ENCODE measurements around the gene DDX11.
"Not testable (repeated sequence)": the region's sequence is repeated elsewhere in the genome, so short reads cannot be mapped to it uniquely, and the experiment has no call there.

The DDX11 gene

DNA sequence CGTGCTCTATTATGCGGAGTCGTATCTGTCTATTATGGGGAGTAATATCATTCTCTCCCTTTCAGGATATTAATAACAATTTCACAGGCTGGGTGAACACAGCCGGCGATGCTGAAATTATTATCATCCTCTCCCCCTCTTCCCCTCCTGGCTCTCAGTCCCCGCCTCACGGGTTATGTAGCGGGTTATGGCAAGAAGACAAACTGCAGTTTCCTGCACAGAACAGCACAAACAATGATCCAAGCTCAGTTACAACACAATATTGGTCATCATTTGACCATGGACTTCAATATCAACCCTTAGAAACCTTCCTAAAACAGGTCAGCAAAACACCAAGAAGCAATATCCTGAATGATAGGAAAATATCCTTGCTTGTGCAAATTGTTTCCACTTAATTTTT is 50.5 kb downstream of the DDX11 start:
- DNase-seq (ENCODE audit: low read depth), result not testable (repeated sequence)

GRCh38 chr12:31125171-31125570 is 51.5 kb downstream of the DDX11 start:
- DNase-seq (ENCODE audit: low read depth), result not testable (repeated sequence)

GRCh38 chr12:31127209-31127848 is 53.7 kb downstream of the DDX11 start:
- DNase-seq (ENCODE audit: low read depth), result not testable (repeated sequence)

DNA sequence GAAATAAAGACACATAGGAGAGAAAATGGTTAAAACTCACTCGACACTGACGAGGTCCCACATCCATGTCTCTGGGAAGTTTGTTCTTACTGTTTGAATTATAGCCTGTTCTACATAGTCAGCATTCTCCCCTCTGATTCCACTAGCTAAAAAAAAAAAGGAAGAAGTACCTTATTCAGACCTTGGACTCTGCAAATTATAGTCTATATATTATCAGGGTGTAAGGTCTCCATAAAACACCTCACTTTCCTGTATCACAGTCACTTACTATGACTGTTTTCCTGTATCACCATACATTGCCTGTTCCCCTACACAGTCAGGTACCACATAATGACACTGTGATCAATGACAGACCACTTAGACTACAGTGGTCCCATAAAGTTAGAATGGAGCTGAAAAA is 62.9 kb downstream of the DDX11 start:
- not testable (repeated sequence) for DNase-seq (ENCODE audit: low read depth)

- not testable (repeated sequence) for DNase-seq (ENCODE audit: low read depth)
These were observed 71.1 kb downstream of the DDX11 start for GRCh38 chr12:31144768-31145167.

- not testable (repeated sequence) for DNase-seq (ENCODE audit: low read depth)
These were observed 71.6 kb downstream of the DDX11 start for GRCh38 chr12:31145296-31145695.

DNA sequence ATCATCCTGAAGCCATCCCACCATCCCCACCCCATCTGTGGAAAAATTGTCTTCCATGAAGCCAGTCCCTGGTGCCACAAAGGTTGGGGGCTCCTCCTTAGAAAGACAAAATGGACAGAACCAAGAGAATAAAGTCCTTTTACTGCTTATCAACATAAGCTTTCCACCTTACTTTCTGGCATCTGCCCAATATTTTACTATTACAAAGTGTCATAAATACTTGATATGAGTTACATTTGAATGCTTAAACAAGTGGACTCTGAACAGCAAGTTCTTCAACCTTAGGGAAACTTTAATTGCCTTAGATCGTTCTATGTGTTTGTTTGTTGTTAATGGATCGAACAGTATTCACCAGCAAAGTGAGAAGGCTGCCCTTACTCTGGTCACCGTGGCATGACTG is 73.8 kb downstream of the DDX11 start:
- DNase-seq (ENCODE audit: low read depth), result not testable (repeated sequence)

DNA sequence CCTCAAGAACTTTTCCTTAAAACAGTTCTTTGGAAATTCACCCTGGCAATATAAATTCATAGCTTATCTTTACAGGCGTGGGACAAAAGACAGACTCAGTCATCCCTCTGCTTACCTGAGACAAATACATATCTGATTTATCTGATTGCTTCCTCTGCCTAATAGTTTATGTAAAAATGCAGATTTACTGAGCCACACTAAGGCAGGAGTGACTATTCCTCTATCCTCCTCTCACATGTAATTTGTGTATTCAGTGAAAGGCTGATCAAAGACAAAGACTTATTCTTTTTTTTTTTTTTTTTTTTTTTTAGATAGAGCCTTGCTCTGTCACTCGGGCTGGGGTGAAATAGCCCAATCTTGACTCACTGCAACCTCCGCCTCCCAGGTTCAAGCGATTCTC is 77.1 kb downstream of the DDX11 start:
- DNase-seq (ENCODE audit: low read depth), result not testable (repeated sequence)
